Neural progenitor cell (in vitro differentiated cells): ENCODE results near the gene ERGIC1. TPM values are rescaled to one million over a fixed set of nuclear protein-coding genes. Genes with fewer than 3 reads are reported as not detected.

ENCODE experiments used
- DNase-seq: peaks from one replicate; pipeline ENCODE4 v3.0.0-alpha.2; 2016; ENCODE audit warnings: low spot score
- H2AFZ ChIP-seq: fragments of 200-600 bp; sonication (generic); replicated peaks from 2 replicates; pipeline ENCODE4 v1.6.1; 2016; ENCODE audit warnings: antibody characterized with exemption
- H3F3A ChIP-seq: fragments of 200-600 bp; sonication (generic); 2 replicates; pipeline ENCODE4 v1.6.1; 2016; ENCODE audit warnings: antibody characterized with exemption, low read depth
- H3K27ac ChIP-seq: fragments of 200-600 bp; sonication (generic); 2 replicates; pipeline ENCODE4 v1.5.1; 2016; ENCODE audit warnings: mild to moderate bottlenecking
- H3K27me3 ChIP-seq: fragments of 200-600 bp; sonication (generic); 2 replicates; pipeline ENCODE4 v1.6.1; 2016; ENCODE audit warnings: mild to moderate bottlenecking, moderate library complexity
- H3K36me3 ChIP-seq: fragments of 200-600 bp; sonication (generic); 2 replicates; pipeline ENCODE4 v1.5.1; 2016
- H3K4me1 ChIP-seq: fragments of 200-600 bp; sonication (generic); 2 replicates; pipeline ENCODE4 v1.6.1; 2016; ENCODE audit warnings: mixed run types
- H3K4me2 ChIP-seq: fragments of 200-600 bp; sonication (generic); 2 replicates; pipeline ENCODE4 v1.6.1; 2016
- H3K4me3 ChIP-seq: fragments of 200-600 bp; sonication (generic); 2 replicates; pipeline ENCODE4 v1.5.1; 2016
- H3K79me2 ChIP-seq: fragments of 200-600 bp; sonication (generic); 2 replicates; pipeline ENCODE4 v1.6.1; 2016; ENCODE audit warnings: low read depth
- H3K9ac ChIP-seq: fragments of 200-600 bp; sonication (generic); 2 replicates; pipeline ENCODE4 v1.6.1; 2016
- H3K9me3 ChIP-seq: fragments of 200-600 bp; sonication (generic); 2 replicates; pipeline ENCODE4 v1.5.1; 2016; ENCODE audit warnings: low read depth
- H4K20me1 ChIP-seq: fragments of 200-600 bp; sonication (generic); 2 replicates; pipeline ENCODE4 v1.6.1; 2016; ENCODE audit warnings: low read depth
- H3K27ac Mint-ChIP-seq: 3 replicates; pipeline ENCODE4 v1.8.0; 2021; ENCODE audit warnings: mixed read lengths
- H3K27me3 Mint-ChIP-seq: 2 replicates; pipeline ENCODE4 v1.8.0; 2022; ENCODE audit warnings: low read depth, mild to moderate bottlenecking, inconsistent platforms, moderate library complexity, mixed read lengths; ENCODE audit not compliant: insufficient read depth
- H3K36me3 Mint-ChIP-seq: 3 replicates; pipeline ENCODE4 v1.8.0; 2021; ENCODE audit warnings: mixed read lengths
- H3K4me1 Mint-ChIP-seq: 3 replicates; pipeline ENCODE4 v1.8.0; 2021; ENCODE audit warnings: mixed read lengths
- H3K4me3 Mint-ChIP-seq: 3 replicates; pipeline ENCODE4 v1.8.0; 2021; ENCODE audit warnings: mild to moderate bottlenecking, moderate library complexity, mixed read lengths
- H3K9me3 Mint-ChIP-seq: 3 replicates; pipeline ENCODE4 v1.8.0; 2020; ENCODE audit warnings: mixed read lengths
- EZH2 ChIP-seq: fragments of 200-600 bp; sonication (generic); IDR thresholded peaks from 2 replicates; pipeline ENCODE4 v1.6.1; 2017; ENCODE audit warnings: antibody characterized with exemption, mild to moderate bottlenecking, moderate library complexity
- EZH2phosphoT487 ChIP-seq: fragments of 200-600 bp; sonication (generic); IDR thresholded peaks from 2 replicates; pipeline ENCODE4 v1.6.1; 2017; ENCODE audit warnings: antibody characterized with exemption
- total RNA-seq: library from RNA; depleted of rRNA; stranded (reverse); fragments of >200 nt; gene quantifications from 2 replicates; pipeline ENCODE4 v1.2.3, GENCODE V29; 2015; ENCODE audit warnings: low replicate concordance
- TF ChIP-seq, protein P1 (sequence below): fragments of 200-600 bp; sonication (generic); IDR thresholded peaks from 2 replicates; pipeline ENCODE4 v1.5.1; 2017; ENCODE audit warnings: antibody characterized with exemption, mild to moderate bottlenecking

ERGIC1 gene
- total RNA-seq, 1 donor from 2014 or later: 28.7 TPM

DNA sequence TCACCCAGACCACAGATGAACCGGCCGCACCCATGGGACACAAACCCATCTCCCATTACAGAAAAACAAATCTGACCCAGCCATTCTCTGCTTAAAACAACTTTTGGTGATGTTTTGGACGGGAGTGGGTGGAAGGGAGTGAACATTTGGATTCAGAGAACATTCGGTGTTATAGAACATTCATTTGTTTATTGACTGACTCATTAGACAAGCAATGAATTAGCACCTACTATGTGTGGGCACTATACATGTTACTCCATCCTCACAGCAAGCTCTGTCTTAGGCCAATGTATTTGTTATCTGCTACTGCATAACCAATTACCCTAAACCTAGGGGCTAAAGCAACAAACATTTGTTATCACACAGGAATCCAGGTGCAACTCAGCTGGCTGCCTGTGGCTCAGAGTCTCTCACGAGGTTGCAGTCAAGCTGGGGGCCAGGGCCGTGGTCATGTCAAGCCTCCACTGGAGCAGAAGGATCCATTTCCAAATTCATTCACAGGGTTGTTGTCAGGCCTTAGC, 5.1 kb upstream of the ERGIC1 start:
- H3K4me1 Mint-ChIP-seq: peaks cover 32% of the 10 kb centered on the region
- no peak overlapping the region for H3K9ac ChIP-seq
- no peak overlapping the region for H3K4me2 ChIP-seq
- TF ChIP-seq, protein P1, sequence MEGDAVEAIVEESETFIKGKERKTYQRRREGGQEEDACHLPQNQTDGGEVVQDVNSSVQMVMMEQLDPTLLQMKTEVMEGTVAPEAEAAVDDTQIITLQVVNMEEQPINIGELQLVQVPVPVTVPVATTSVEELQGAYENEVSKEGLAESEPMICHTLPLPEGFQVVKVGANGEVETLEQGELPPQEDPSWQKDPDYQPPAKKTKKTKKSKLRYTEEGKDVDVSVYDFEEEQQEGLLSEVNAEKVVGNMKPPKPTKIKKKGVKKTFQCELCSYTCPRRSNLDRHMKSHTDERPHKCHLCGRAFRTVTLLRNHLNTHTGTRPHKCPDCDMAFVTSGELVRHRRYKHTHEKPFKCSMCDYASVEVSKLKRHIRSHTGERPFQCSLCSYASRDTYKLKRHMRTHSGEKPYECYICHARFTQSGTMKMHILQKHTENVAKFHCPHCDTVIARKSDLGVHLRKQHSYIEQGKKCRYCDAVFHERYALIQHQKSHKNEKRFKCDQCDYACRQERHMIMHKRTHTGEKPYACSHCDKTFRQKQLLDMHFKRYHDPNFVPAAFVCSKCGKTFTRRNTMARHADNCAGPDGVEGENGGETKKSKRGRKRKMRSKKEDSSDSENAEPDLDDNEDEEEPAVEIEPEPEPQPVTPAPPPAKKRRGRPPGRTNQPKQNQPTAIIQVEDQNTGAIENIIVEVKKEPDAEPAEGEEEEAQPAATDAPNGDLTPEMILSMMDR: no peak
- no peak for TF ChIP-seq EZH2phosphoT487
- DNase-seq: no peak
- peaks cover 22% of the 10 kb centered on the region for H3K9me3 Mint-ChIP-seq
- no peaks in the 10 kb centered on the region for H3K36me3 ChIP-seq
- H3K36me3 Mint-ChIP-seq: peaks cover 2% of the 10 kb centered on the region
- H3K79me2 ChIP-seq: no peaks in the 10 kb centered on the region
- no peak overlapping the region for H3K4me3 ChIP-seq
- no peak overlapping the region for H3K27ac ChIP-seq
- no peak overlapping the region for H3K27ac Mint-ChIP-seq
- no peak overlapping the region for H3K4me3 Mint-ChIP-seq
- H3F3A ChIP-seq: peaks cover 10% of the 10 kb centered on the region
- peaks cover 10% of the 10 kb centered on the region for H3K27me3 Mint-ChIP-seq
- H4K20me1 ChIP-seq: no peaks in the 10 kb centered on the region
- H2AFZ ChIP-seq: no peak overlapping the region
- H3K9me3 ChIP-seq: no peaks in the 10 kb centered on the region
- H3K27me3 ChIP-seq: no peaks in the 10 kb centered on the region
- H3K4me1 ChIP-seq: peaks cover 6% of the 10 kb centered on the region

DNA sequence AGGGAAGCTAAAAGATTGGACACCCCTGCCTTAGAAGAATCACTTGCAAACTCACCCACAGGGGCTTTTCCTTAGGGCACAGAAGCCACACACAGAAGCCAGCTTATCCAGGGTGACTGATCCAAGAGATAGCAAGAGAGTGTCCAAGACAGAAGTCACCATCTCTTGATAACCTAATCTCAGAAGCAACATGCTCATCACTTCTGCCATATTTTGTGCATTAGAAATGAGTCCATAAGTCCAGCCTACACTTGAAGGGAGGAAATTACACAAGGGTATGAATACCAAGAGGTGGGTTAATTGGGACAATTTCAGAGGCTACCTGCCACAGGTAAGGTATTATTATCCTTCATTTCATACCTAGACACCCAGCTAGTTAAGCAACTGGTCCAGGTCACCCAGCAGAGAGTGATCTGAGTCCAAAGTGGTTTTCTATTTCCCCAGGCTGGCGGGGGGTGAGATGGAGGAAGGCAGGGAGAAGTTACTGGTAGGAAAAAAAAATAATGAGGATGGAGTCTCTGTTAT, 3.7 kb upstream of the ERGIC1 start:
- H3K27me3 Mint-ChIP-seq: peaks cover 8% of the 10 kb centered on the region
- peaks cover 33% of the 10 kb centered on the region for H3K4me1 Mint-ChIP-seq

DNA sequence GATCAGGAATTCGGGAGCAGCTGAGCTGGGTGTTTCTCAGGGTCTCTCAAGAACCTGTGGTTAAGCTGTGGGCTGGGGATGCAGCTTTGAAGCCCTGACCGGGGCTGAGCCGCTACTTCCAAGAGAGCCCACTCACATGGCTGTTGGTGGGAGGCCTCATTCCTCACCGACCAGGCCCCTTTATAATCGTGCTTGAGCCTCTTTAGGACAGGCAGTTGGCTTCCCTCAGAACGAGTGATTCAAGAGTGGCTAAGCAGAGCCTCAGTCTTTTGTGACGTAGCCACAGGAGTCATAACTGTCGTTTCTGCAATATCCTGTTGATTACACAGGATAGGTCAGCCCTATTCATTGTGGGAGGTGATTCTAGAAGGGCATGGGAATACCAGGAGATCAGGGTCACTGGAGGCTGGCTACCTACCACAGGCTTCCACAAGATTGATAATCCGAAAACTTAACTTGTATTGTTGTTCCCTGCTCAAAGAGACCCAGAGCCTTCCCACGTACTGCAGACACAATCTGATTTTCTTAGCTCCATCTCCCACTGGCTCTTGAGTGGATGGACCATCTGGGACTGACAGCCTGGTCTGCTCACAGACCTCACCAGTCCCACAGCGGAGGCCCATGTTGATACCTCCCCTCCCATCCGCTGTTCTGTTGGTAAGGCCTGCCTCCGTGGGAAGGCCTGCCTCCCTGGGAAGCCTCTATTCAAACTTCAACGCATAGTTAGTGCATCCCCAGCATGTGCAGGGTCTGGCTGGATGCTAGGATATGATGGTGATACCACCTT, 3.0 kb upstream of the ERGIC1 start:
- H2AFZ ChIP-seq: no peak overlapping the region
- no peak overlapping the region for H3K4me3 ChIP-seq
- no peak overlapping the region for H3K27ac ChIP-seq
- H3K79me2 ChIP-seq: peaks cover 18% of the 10 kb centered on the region
- H3K4me2 ChIP-seq: no peak overlapping the region
- DNase-seq: no peak
- Mint-ChIP-seq H3K4me1 (peaks cover 41% of the 10 kb centered on the region), H3K27me3 (peaks cover 8% of the 10 kb centered on the region), H3K9me3 (peaks cover 8% of the 10 kb centered on the region), H3K36me3 (no peaks in the 10 kb centered on the region), H3K4me3 (no peak overlapping the region), H3K27ac (no peak overlapping the region)
- peaks cover 10% of the 10 kb centered on the region for H3F3A ChIP-seq
- TF ChIP-seq, protein P1: no peak
- TF ChIP-seq EZH2phosphoT487 (no peak), EZH2 (no peak)
- H3K4me1 ChIP-seq: peaks cover 12% of the 10 kb centered on the region
- no peak overlapping the region for H3K9ac ChIP-seq
- peaks cover 15% of the 10 kb centered on the region for H4K20me1 ChIP-seq
- H3K36me3 ChIP-seq: no peaks in the 10 kb centered on the region
- no peaks in the 10 kb centered on the region for H3K27me3 ChIP-seq
- no peaks in the 10 kb centered on the region for H3K9me3 ChIP-seq

More for the DNA sequence above, 3.7 kb upstream of the ERGIC1 start:
- Histone ChIP-seq H3K27me3 (no peaks in the 10 kb centered on the region), H3K4me1 (peaks cover 12% of the 10 kb centered on the region), H2AFZ (no peak overlapping the region), H3K79me2 (peaks cover 11% of the 10 kb centered on the region), H3K4me2 (no peak overlapping the region), H3K36me3 (no peaks in the 10 kb centered on the region), H4K20me1 (peaks cover 7% of the 10 kb centered on the region), H3K27ac (no peak overlapping the region), H3F3A (peaks cover 10% of the 10 kb centered on the region), H3K9ac (no peak overlapping the region), H3K4me3 (no peak overlapping the region), H3K9me3 (no peaks in the 10 kb centered on the region)
- TF ChIP-seq, protein P1: no peak
- TF ChIP-seq EZH2phosphoT487: no peak
- no peak for TF ChIP-seq EZH2
- H3K9me3 Mint-ChIP-seq: peaks cover 16% of the 10 kb centered on the region
- H3K27ac Mint-ChIP-seq: no peak overlapping the region
- no peak for DNase-seq
- H3K4me3 Mint-ChIP-seq: no peak overlapping the region
- peaks cover 2% of the 10 kb centered on the region for H3K36me3 Mint-ChIP-seq
